ENCODE results near the gene SCAPER.

DNA sequence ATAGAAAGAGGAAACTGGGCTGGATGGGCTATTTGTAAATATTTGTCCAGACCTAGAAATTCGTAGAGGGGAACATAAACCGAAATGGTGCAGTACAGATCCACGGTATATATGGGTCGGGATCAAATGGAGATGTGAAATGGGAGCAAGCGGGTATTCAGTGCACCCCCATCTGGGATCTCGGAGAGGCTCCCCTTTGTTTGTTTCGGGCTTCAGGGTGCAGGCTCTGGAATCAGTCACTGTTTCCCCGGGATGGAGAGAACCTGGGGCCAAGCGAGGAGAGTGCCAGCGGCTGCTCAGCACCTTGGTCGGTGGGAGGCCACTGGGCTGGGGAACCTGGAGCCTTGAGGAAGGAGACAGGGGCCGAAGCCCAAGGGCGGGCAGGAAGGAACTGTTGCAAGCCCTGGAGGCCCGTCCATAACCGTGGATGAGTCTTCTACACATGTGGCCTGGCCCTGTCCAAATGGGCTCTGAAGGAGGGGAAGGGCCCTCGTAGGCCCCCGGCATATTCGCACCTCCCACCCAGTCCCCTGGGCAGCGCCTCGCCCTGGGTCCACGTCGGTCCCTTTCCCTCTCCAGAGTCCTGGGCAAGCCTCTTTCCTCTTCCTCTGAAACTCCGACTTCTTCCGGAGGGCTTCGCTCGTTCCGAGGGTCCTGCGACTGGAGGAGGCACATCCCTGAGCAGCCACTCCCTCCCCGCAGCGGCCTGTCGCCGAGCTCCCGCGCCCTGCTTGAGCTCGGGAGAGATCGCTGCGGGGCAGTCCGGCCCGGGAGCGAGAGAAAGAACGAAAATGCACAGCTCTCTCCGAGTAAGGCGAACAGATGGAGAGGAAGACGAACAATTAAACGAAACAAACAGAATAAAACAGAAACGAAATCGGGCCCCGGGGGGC, 565.6 kb downstream of the SCAPER start:
- TF ChIP-seq POLR2AphosphoS5 (IDR thresholded peaks at IDR 0.05; ENCODE audit: low read depth) (no peak), GABPA (IDR thresholded peaks at IDR 0.05; ENCODE audit: low read depth) (no peak)
- TF ChIP-seq, protein P1, sequence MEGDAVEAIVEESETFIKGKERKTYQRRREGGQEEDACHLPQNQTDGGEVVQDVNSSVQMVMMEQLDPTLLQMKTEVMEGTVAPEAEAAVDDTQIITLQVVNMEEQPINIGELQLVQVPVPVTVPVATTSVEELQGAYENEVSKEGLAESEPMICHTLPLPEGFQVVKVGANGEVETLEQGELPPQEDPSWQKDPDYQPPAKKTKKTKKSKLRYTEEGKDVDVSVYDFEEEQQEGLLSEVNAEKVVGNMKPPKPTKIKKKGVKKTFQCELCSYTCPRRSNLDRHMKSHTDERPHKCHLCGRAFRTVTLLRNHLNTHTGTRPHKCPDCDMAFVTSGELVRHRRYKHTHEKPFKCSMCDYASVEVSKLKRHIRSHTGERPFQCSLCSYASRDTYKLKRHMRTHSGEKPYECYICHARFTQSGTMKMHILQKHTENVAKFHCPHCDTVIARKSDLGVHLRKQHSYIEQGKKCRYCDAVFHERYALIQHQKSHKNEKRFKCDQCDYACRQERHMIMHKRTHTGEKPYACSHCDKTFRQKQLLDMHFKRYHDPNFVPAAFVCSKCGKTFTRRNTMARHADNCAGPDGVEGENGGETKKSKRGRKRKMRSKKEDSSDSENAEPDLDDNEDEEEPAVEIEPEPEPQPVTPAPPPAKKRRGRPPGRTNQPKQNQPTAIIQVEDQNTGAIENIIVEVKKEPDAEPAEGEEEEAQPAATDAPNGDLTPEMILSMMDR (IDR thresholded peaks at IDR 0.05; ENCODE audit: insufficient read depth, low read length): no peak
- TF ChIP-seq, protein P2, sequence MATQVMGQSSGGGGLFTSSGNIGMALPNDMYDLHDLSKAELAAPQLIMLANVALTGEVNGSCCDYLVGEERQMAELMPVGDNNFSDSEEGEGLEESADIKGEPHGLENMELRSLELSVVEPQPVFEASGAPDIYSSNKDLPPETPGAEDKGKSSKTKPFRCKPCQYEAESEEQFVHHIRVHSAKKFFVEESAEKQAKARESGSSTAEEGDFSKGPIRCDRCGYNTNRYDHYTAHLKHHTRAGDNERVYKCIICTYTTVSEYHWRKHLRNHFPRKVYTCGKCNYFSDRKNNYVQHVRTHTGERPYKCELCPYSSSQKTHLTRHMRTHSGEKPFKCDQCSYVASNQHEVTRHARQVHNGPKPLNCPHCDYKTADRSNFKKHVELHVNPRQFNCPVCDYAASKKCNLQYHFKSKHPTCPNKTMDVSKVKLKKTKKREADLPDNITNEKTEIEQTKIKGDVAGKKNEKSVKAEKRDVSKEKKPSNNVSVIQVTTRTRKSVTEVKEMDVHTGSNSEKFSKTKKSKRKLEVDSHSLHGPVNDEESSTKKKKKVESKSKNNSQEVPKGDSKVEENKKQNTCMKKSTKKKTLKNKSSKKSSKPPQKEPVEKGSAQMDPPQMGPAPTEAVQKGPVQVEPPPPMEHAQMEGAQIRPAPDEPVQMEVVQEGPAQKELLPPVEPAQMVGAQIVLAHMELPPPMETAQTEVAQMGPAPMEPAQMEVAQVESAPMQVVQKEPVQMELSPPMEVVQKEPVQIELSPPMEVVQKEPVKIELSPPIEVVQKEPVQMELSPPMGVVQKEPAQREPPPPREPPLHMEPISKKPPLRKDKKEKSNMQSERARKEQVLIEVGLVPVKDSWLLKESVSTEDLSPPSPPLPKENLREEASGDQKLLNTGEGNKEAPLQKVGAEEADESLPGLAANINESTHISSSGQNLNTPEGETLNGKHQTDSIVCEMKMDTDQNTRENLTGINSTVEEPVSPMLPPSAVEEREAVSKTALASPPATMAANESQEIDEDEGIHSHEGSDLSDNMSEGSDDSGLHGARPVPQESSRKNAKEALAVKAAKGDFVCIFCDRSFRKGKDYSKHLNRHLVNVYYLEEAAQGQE (IDR thresholded peaks at IDR 0.05; ENCODE audit: insufficient replicate concordance, low read depth): no peak

Measured in HL-60 (cell line).